ENCODE results near the gene SAG. TPM values are rescaled to one million over a fixed set of nuclear protein-coding genes. Genes with fewer than 3 reads are reported as not detected.

SAG gene
- under 1 TPM in 1 of 4 donors, not detected in 3; 0.07 TPM for total RNA-seq

DNA sequence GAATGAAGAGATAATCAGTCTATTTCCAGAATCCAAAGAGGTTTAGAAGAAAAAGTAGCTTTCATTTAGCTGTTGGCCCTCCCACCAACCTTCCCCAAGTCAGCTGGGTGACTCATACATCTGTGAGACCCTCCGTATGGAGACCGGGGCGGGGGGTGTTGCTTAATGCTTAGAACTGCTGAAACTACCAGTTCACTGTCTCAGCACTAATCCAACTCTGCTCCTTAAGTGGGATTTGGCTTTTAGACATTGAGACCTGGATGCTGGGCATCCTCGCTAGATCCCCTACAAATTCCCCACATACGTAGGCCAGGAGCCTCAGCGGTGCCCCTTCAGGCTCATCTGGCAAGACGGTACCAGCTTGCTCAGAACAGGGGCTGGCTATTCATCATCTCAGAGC lies at the start of gene SAG:
Gene SAG (plus strand): TSS at position 252 of the 400 bp plus-strand sequence. CDS start 1,374 bp downstream, outside the sequence.
- no peaks in the 10 kb centered on the region for H3K9me3 ChIP-seq
- H3K27ac ChIP-seq, result no peak within 1 kb of the TSS
- TF ChIP-seq, protein P1, sequence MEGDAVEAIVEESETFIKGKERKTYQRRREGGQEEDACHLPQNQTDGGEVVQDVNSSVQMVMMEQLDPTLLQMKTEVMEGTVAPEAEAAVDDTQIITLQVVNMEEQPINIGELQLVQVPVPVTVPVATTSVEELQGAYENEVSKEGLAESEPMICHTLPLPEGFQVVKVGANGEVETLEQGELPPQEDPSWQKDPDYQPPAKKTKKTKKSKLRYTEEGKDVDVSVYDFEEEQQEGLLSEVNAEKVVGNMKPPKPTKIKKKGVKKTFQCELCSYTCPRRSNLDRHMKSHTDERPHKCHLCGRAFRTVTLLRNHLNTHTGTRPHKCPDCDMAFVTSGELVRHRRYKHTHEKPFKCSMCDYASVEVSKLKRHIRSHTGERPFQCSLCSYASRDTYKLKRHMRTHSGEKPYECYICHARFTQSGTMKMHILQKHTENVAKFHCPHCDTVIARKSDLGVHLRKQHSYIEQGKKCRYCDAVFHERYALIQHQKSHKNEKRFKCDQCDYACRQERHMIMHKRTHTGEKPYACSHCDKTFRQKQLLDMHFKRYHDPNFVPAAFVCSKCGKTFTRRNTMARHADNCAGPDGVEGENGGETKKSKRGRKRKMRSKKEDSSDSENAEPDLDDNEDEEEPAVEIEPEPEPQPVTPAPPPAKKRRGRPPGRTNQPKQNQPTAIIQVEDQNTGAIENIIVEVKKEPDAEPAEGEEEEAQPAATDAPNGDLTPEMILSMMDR (IDR thresholded peaks at IDR 0.05), result no peak
- no peak for TF ChIP-seq POLR2A (IDR thresholded peaks at IDR 0.05)
- no peak for DNase-seq
- intact Hi-C loops (cut with DNase I; ENCODE audit: low total_unique reads), result no loop called here
- H3K36me3 ChIP-seq, result no peaks in the 10 kb centered on the region
- H3K4me1 ChIP-seq, result no peaks in the 10 kb centered on the region
- H3K27me3 ChIP-seq, result no peaks in the 10 kb centered on the region
- no peak within 1 kb of the TSS for H3K4me3 ChIP-seq

- DNase-seq, result no peak
- no peak for TF ChIP-seq POLR2A (IDR thresholded peaks at IDR 0.05)
- TF ChIP-seq, protein P1 (IDR thresholded peaks at IDR 0.05), result no peak
- Histone ChIP-seq H3K27me3 (no peaks in the 10 kb centered on the region), H3K4me1 (peaks cover 0 to 4% of the 10 kb centered on the region in 2 donors), H3K4me3 (no peak overlapping the region), H3K36me3 (no peaks in the 10 kb centered on the region), H3K9me3 (no peaks in the 10 kb centered on the region), H3K27ac (no peak overlapping the region)
- intact Hi-C loops (cut with DNase I; ENCODE audit: low total_unique reads), result loop anchor here (10.0 kb wide), 1 partner anchor 653 kb away; no protein-coding TSS in a partner anchor
Measured at GRCh38 chr2:233258211-233258610, 49.4 kb upstream of the SAG start.

- Histone ChIP-seq H3K27me3 (no peaks in the 10 kb centered on the region), H3K27ac (no peak overlapping the region), H3K4me3 (no peak overlapping the region), H3K9me3 (no peaks in the 10 kb centered on the region), H3K36me3 (no peaks in the 10 kb centered on the region), H3K4me1 (no peaks in the 10 kb centered on the region)
- intact Hi-C loops (cut with DNase I; ENCODE audit: low total_unique reads), result loop anchor here (10.0 kb wide), 1 partner anchor 655 kb away; no protein-coding TSS in a partner anchor
- TF ChIP-seq, protein P1 (IDR thresholded peaks at IDR 0.05), result no peak
- no peak for TF ChIP-seq POLR2A (IDR thresholded peaks at IDR 0.05)
- no peak for DNase-seq
Measured at GRCh38 chr2:233259730-233260129, 47.9 kb upstream of the SAG start.

DNA sequence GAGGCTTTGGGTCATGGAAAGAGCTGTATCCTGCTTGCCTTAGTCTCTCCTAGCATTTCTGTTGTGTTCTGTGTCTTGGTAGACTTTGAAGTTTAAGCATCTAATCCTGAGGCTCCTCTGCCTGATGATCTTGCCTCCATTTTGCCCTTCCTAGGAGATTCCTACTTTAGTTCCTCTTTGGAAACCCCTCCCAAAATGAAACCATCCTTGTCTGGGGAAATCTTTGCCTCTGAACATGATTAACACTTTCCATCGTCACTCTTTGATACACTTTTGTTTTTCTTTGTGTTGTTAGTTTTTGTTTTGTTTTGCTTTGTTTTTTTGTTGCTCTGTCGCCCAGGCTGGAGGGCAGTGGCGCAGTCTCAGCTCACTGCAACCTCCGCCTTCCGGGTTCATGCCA lies 47.0 kb upstream of the SAG start:
- Histone ChIP-seq H3K36me3 (no peaks in the 10 kb centered on the region), H3K4me3 (no peak overlapping the region), H3K27ac (no peak overlapping the region), H3K27me3 (no peaks in the 10 kb centered on the region), H3K4me1 (no peaks in the 10 kb centered on the region), H3K9me3 (no peaks in the 10 kb centered on the region)
- no peak for DNase-seq
- TF ChIP-seq POLR2A (IDR thresholded peaks at IDR 0.05), result no peak
- TF ChIP-seq, protein P1 (IDR thresholded peaks at IDR 0.05), result no peak
- intact Hi-C loops (cut with DNase I; ENCODE audit: low total_unique reads), result no loop called here

- intact Hi-C loops (cut with DNase I; ENCODE audit: low total_unique reads), result no loop called here
- H3K9me3 ChIP-seq, result no peaks in the 10 kb centered on the region
- no peaks in the 10 kb centered on the region for H3K4me1 ChIP-seq
- TF ChIP-seq POLR2A (IDR thresholded peaks at IDR 0.05), result no peak
- TF ChIP-seq, protein P1 (IDR thresholded peaks at IDR 0.05), result no peak
- H3K36me3 ChIP-seq, result no peaks in the 10 kb centered on the region
- H3K27me3 ChIP-seq, result no peaks in the 10 kb centered on the region
- no peak overlapping the region for H3K4me3 ChIP-seq
- no peak overlapping the region for H3K27ac ChIP-seq
- DNase-seq, result no peak
Measured at GRCh38 chr2:233261819-233262555, 45.6 kb upstream of the SAG start.

Measured in uterus (tissue), 4 donors.